ENCODE data around the gene DHH.

DHH gene

DNA sequence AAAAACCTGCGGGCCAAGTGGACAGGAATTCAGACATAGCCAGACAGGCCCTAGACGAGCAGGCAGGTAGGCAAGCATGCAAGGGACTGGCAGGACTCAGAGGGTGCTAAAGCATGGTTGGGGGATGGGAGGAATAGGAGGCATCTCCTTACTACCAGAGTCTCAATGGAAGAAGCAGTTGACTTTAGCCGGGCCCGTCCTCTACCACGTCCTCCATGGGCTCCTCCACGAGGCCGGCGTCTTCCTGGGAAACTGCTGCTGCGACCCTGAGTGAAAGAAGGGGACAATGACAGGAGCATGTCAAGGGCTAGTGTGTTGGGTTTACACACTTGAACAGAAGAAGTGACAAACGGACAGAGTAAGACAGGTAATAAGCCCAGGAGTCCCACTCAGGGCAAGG lies 45.6 kb downstream of the DHH start:
- DNase-seq, result no peak

DNA sequence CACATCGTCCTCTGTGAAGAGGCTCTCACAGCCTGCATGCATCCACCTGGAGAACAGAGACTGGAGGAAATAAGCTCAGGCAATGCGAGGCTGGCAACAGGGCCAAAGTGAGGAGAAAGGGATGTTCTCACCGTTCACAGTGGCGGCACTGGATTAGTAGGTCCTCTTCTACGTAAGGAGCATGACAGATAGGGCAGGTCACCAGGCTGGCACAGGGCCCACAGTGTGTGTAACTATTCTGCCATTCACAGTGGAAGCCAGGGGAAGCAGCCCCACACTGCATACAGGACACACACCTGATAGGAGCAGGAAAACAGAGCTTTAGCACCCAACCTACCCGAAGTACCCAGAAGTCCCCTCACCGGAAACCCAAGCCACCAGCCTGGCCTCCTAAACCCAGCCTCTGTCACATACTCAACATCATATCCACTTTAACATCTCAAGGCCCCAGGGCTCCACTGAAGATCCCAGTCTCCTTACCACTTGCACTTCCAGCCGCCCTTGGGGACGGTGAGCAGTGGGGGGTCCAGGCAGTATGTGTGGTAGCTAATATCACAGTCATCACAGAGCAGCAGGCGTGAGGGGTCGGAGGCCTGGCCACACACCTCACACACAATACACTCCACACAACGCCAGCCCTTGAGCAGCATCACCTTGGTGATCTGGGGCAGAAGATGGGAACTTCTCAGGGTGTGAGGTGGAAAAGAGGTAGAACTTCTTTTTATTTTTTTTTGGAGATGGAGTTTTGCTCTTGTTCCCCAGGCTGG lies 48.3 kb downstream of the DHH start:
- no peak for DNase-seq

DNA sequence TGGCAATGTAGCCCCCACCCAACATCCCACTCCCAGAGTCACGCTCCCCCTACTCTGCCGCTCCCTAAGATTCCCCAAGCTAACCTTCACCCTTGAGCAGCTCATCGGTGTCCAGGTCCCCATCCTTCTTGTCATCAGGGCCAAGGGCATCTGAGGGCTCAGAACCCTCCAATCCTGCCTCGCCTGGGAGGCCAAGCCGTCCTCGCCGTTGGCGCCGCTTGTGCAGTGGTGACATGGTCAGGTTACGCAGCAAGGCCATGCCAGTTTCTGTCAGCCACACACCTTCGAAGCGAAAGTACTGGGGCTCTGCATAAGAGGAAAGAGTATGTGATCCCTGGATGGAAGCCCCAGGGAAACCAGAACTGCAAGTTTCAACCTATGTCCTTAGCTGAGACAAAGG lies 49.9 kb downstream of the DHH start:
- no peak for DNase-seq

DNA sequence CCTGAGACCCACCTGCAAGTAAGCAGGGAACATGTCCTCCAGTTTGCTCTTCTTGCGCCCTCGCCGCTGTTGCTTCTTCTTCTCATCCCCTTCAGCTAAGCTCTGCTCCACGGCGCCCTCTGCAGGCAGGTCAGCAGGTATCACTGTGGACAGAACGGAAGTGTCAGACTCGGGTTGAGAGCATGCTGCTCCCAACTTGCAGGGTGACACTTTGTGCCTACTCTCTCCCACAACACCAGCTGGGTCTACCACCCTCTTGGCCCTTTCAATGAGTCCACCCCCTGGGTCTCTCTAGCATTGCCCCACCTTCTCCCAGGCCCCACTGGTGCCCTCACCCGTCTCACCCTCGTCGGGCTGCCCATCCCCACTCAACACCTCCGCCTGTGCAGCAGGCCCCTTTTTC lies 50.7 kb downstream of the DHH start:
- DNase-seq, result peak; percentile 73

DNA sequence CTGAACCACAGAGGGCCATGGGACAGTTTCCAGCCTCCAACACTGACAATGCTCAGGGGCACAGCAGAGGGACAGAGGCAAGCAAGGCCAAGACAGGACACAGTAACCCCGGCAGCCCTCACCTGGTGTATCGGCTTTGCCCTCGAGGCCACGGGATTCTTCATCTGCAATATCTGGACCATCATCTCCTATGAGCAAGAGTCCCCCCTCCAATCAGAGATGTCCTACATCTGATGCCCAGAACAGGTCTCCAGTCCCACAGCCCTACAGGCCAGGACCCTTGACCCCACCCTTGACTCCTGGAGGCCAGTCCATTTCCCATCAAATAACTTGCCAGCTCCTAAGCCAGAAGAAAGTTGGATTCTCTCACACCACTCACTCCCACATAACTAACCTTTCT lies 51.4 kb downstream of the DHH start:
- DNase-seq, result no peak

DNA sequence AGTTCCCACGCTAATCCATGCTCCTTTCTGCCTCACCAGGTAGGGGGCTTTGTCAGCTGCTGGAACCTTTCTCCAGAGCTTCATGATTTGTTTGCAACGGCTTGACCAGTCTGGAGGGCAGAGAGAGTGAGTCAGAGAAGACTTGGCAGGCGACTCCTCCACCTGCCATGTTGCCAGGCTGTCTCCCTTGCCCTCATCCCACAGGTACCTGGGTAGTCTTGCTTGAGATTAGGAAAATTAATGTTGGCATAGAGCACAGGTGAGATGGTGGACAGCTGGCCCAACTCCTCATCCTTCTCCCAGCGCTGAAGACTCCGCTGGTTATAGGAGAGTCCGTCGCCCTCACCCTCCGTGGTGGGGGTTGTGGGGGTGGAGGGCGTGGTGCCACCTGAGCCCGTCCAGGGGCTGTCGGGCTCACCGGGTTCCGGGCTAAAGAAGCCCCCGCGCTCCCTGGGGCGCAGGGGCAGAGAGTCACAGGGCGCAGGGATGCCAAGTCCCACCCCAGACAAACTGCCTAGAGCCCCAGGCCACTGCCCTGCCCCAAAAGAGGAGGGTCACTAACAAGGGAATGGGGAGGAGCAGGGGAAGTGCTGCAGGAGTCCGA lies 52.6 kb downstream of the DHH start:
- DNase-seq, result no peak

DNA sequence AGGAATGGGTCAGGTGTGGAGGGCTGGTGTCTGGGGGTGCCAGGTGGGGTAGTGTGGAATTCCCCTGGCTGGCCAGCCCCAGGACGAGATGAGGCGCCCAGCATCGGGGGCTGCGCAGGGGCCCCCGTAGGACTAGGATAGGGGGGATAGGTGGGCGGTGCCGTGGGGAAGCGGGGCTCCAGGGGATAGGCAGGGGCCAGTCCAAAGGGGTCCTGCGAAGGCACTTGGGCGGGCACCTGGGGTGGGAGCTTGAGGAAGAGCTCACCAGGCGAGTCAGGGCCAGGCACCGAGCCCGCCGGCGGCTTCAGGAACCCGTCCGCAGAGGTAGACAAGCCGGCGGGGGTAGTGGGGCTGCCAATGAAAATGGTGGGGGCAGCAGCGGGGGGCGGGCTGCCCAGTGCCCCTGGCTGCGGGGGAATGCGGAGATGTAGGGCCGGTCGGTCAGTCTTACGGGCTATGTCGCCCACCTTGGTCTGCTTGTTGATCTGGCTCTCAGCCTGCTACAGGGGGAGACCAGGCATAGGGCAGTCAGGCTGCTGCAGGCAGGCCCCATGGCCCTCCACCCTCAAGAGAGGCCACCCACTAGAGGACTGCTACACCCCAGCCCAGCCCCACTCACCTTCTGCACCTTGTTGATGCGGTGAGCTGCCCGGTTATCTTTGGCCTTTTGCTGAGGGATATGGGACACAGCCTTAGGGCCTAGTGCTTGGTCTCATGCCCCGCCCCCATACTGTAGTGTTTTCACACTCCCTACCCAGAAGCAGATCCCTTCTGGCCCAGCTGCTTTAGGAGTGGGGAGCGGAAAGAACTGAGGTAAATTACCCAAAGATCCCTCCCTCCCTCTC lies 53.3 kb downstream of the DHH start:
- DNase-seq, result no peak

DNA sequence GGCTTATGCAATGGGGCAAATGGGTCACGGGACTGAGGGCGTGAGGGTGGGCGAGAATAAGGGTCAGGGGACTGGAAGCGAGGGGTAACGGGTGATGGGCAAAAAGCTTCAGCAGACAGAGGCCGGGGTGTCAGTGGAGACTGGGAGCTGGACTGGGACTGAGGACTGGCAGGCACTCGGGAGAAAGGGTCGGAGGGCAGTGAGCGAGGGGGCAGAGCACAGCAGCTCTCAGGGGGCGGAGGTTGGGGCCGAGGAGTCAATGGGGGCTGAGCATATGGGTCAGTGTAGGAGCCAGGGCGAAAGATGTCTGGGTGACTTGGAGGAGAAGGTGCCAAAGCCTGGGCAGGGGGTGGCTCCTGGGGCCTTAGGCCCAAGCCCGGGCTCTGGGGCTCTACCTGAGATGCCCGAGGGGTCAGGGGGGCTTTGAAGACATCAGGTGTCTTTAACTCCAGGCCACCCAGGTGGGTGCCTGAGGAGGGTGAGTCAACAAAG lies 54.2 kb downstream of the DHH start:
- no peak for DNase-seq

DNA sequence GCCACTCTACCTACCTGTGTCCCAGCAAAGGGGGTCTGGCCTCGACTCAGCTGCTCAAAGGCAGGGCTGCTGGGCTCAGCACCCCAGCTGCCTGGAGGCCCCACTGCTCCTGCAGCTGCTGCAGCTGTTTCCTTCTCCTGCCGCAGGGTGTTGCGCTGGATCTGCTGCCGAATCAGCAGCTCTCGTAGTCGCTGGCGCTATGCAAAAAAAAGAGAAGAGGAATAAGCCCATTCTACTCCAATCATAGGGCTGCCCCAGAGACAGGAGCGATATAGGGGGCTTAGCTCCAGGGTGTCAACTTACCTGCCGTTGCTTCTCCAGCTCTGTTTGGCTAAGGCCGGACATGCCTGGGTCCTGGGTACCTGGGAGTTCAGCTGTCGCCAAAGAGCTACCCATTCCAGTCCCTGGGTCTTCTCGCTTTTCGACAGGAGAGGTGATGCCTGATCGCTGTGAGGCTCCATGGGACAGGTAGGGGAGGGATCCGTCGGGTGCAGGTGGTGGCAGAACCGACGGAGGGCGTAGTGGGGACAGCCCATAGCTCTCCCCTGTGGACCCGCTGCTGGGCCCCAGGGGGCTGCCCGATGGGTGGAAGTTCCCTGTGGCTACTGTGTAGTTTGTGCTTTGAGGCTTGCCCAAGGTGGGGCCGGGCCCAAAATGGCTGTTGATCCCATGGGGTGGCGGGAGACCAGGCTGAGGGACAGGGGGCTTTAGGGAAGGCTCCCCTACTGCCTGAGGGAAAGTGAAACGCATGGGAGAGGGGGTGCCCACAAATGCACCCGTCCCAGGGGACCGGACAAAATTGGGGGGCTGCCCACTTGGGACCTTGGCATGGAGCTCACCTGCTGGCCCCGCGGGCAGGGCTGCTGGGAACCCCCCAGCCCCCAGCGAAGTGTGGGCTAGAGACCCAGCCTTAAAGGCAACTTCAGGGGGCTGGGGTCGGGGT lies 54.9 kb downstream of the DHH start:
- DNase-seq, result no peak

DNA sequence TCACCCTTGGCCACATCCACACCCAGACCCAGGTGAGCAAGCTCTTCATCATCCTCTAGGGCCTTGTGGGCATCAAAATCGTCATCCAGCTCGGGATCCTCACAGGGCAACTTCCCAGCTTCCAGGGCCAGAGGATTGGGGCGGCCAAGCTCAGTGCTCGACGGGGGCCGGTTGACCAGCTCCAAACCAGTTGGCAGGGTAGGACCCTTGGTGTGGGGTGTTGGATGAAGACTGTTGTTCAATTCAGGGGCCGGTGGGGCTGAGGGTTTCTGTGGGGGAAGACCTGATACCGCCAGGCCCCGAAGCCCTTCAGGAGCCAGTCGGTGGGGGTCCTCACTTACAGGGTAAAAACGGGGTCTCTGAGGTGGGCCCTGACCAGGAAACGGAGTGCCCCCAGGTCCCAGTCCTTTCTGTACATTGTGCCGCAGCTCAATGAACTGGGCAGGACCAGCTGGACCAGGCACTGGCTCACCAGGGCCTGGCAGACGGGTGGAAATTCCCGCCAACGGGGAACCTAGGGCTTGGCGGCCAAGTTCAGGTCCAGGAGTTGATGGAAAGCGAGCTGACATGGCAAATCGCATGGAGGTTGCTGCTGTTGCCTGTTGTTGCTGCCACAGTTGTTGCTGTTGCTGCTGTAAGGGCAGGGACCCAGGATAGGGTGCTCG lies 56.2 kb downstream of the DHH start:
- no peak for DNase-seq

DNA sequence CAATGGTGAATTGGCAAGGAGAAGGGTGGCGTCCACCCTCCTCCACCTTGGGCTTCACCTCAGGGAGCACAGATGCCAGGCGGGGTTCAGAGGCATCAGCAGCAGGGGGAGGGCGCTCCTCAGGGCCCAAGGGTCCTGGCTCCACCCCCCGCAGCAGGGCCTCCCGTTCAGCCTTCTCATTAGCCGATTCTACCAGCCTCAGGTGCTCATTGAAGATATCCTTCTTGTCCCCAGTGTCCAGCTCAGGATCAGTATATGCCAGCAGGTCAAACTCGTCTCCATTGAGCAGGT lies 56.7 kb downstream of the DHH start:
- DNase-seq, result no peak

DNA sequence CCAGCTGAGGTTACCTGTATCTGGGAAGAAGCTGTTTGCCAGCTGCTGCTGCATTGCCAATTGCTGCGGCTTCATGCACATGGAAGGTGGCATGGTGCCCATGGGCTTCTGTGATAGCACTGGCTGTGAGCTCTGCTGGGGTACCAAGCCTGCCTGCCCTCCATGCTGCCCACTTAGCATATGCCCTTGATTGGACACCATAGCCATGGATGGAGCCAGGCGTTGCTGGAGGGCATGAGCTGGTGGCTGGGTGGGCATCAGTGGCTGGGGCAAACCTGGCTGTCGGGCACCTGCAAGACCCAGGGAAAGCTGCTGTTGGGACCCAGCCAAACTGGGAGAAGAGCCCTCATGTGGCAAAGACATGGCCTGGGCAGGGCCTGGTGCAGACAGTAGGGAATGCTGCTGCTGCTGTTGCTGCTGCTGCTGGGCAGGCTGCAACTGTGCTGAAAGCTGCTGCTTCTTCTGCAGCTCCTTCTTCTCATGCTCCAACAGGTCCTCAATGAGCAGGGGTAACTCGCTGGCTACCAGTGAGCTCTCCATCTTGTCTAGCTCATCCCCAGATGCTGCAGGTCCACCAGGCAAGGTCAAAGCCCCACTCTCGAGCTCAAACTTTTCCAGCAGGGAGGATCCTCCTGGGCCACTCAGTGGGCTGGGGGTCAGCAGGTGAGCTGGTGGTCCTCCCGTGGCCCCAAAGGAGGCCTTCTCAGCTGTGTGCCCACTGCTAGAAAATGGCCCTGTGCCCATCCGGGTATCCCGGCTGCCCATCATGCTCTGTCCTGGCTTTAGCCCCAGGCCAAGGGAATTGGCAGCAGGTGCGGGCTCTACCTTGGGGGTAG lies 57.3 kb downstream of the DHH start:
- no peak for DNase-seq

All from activated T-cell treated with anti-CD3 and anti-CD28 coated beads for 4 hours (primary cell).